Kidney glomerular epithelial cell (primary cell): ENCODE measurements around the gene KPNA5.
"Not testable (repeated sequence)": the region's sequence is repeated elsewhere in the genome, so short reads cannot be mapped to it uniquely, and the experiment has no call there.

ENCODE experiments used
- DNase-seq: peaks from one replicate; lab custom pipeline; 2025; lab: John Stamatoyannopoulos, UW

KPNA5 gene

DNA sequence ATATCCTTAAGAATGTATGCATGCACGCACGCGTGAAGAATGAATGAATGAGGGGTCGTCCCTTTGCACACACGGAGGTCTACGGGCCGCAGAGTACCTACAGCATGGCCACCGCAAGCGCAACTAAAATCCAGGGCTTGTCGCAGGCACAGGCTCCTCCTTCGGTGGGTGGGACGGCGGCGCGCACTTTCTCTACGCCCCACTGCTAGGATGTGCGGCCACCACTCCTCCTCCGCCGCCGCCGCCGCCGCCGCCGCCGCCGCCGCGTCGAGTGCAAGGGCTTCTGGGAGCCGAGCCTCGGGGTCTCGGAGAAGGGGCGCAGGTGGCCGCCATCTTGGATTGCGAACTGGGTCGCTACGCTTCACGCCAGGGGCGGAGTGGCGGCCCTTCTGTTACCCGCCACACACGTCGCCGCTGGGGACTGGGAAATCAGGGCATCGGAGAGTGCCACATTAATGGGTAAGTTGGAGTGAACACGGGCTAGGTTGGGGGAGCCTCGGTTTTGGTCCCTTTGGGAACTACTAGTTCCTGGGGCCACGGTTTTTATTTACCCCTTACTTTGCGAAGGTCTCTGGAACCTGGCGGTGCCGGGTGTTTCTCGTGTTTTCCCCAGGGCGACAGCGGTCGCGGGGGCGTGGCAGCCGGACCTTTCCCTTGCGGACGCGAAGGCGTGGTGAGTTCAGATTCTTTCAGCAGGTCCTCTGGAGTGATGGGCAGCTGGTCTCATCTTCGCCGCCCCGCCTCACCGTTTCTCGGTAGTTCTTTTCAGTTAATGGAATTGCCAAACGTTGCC, at the start of gene KPNA5:
KPNA5 (plus strand) TSS at position 332 of the 793 bp plus-strand sequence; CDS start at position 456, 124 bp downstream.
- peak; percentile 85 for DNase-seq

DNA sequence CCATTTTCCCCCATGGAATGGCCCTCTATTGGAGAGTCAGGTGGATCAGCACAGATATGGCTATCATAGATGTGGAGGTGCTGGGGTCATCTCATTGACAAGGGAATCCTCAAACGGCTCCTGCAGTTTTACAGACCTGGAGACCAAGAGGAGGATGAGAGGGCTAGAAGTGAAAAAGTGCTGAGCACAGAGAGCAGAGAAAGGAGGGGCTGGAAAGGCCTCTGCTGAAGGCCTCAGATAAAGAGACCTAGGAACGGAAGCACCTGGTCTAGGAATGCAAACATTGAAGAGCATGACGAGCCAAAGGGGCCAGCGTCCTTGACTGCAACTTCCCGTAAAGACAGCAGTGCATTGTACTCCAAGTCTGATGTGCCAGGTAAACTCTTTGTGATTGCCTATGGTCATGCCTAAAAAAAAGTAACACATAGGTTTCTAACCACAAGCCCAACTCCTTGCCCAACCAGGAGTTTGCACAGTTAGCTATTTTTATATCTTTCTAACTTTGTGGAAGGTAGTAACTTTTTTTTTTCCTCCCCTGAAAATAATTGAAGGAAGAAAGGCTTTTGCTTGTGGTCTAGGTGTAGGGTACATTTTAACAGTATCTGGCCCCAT, 49.5 kb upstream of the KPNA5 start:
- DNase-seq, result no peak

DNA sequence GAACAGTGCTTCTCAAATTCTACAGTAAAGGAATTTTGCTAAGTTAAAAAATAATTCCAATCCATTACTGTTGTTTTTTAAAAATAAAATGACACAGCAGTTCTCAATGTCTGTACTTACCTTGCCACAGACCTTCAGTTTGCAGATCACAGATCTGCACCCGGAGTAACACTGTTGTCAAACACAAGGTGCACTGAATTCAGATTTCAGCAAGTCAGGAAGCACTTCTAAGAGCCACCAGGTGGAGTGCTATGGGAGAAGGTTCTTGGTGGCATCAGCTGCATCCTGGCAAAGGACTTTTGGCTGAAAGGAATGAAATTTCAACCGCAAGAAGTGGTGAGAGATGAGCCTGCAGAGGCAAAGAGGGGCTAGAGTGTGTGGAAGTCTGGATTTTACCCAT, 47.3 kb upstream of the KPNA5 start:
- no peak for DNase-seq

DNA sequence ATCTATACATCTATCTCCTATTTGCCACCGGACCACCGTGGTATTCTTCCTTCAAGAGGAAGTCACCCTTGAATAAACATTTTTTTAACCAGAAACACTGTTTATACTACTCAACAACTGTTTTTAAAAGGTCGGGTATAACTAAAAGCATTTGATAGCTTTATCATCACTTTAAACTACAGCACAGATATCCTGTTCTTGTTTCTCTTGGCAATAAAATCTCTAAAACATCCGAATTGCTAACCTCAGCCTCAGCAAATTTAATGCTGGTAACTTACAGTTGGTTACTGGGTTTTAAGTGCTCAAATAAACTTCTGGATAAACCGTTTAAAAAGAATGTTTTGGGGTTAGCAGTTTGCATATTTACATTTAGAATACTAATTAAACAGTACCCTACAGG, 32.9 kb upstream of the KPNA5 start:
- DNase-seq, result no peak

DNA sequence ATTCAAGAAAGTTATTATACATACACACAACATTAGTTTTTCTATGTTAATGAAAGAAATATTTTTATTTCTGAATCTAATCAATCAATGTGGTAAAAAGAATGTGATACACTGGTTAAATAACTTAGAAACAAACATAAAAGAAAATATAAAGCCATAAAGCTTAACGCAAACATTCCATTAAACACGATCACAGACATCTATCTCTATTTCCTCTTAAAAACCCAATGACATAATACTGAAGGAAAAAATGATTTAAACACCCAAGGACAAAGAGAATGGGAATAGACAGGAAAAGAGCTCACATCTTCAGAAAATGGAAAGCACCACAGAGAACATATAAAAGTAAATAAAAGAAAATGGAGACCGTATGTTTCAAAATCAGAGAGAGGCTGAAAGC, 31.9 kb upstream of the KPNA5 start:
- DNase-seq, result no peak

DNA sequence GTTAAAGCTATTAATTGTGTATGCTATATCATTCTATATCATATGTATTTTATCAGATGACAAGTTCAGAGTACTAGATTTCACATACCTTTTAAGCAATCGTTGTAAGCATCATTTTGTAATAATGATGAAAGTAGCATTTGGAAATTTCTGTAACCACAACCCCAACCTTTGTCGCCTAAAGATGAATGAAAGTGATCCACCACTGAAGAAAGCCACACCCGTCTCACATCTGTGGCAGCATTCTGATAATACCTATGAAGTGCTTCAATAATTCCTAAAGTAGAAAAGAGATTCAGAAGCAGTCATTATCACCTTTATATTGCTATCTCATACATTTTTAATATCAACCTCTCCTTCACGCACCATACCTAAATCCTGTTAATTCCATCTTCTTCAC, 29.1 kb upstream of the KPNA5 start:
- DNase-seq, result no peak

DNA sequence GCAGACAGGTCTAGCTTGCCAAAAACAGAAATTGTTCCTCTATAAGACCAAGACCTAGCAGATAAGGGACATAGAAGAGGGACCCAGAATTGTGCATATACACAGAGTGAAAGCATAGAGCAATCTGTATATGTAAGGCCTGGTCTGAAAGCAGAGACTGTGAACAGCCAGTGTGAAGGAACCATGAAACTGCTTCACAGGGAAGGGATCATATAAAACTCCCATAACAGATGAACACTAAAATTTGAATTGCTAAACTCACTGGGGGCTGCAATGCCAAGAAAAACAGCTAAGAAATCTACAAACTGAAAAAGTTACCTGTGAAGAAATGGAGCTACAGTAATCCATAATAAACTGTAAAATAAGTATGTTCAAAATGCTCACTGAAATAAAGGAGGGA, 19.4 kb upstream of the KPNA5 start:
- no peak for DNase-seq

DNA sequence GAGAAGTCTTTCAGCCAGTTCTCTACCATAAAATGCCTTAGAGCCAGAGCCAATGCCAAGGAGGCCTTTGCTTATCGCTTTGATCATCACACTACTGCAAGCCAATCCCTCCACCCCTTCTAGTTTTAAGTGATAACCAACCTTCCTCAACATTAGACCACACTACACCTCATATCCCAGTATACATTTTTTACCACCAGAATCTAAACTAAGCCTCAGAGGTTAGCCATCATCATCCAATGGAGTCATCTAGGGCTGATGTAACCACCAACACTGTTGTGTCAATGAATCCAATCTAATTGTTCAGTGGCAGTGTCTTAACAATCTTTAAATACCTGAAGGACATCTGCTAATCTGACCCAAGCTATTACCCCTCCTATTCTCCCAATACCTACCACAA, 18.8 kb upstream of the KPNA5 start:
- DNase-seq, result no peak

DNA sequence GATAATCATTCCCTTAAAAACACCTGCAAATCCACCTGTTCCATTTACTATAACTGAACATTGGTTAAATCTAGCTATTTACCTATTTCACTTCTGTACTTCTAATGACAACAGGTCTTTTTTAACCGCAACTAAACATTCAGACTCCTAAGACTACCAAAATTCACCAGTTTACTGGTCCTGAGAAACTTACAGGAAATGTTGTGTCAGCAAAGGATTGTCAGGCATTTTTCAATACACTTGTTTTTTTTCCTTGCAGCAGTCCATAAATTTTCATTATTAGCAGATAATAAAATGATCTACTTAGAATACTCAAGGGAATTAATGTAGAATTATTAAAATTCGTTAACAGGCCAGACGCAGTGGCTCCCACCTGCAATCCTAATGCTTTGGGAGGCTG, 17.7 kb upstream of the KPNA5 start:
- no peak for DNase-seq

DNA sequence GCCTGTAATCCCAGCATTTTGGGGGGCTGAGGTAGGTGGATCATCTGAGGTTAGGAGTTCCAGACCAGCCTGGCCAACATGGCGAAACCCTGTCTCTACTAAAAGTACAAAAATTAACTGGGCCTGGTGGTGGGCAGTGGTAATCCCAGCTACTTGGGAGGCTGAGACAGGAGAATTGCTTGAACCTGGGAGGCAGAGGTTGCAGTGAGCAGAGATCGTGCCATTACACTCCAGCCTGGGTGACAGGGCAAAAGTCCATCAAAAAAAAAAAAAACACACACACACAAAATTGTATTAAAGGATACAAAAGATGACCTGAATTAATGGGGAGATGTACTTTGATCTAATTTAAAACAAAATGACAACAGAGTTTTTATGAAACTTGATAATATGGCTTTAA, 16.8 kb upstream of the KPNA5 start:
- not testable (repeated sequence) for DNase-seq

DNA sequence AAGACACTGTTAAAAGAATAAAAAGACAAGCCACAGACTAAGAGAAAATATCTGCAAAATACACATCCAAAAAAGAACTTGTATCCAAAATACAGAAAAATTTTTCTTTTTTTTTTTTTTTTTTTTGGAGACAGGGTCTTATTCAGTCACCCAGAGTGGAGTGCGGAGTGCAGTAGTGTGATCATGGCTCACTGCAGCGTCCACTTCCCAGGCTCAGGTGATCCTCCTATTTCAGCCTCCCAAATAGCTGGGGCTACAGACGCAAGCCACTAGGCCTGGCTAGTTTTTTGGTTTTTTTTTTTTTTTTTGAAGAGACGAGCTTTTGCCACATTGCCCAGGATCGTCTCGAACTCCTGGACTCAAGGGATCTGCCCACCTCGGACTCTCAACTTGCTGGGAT, 15.5 kb upstream of the KPNA5 start:
- DNase-seq, result no peak

DNA sequence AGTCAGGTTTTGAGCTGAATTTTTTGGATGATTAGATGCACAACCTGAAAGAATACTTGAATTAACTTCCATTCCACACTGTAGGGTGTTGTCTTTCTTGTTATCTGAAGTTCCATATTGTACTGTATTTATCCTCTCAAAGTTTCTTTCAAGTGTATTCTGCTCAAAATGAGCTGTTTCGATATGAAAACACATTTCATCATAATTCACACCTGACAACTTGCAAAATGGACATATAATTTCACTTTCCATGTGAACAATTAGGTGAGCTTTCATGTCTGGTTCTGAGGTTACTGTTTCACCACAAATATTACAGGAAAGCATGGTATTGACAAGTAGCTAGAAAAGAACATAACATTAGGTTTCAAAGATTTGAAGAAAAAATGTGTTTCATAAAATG, 14.1 kb upstream of the KPNA5 start:
- DNase-seq, result no peak

DNA sequence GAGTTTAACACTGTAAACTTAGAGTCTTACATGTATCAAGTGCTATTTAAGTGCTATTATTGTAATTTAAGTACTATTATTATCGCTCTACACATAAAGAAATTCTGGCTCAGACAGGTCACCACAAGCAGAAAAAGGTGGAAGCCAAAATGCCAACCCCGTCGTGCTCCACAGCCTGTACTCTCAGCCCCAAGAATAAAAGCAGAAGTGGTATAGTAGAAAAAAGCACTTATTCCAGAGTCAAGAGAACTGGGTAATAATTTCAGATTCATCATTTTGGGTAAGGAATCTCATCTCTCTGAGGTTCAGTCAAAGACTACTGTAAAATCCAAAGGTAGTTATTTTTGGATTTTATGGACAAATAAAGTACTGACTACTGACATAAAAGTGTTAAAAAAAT, 13.4 kb upstream of the KPNA5 start:
- no peak for DNase-seq

DNA sequence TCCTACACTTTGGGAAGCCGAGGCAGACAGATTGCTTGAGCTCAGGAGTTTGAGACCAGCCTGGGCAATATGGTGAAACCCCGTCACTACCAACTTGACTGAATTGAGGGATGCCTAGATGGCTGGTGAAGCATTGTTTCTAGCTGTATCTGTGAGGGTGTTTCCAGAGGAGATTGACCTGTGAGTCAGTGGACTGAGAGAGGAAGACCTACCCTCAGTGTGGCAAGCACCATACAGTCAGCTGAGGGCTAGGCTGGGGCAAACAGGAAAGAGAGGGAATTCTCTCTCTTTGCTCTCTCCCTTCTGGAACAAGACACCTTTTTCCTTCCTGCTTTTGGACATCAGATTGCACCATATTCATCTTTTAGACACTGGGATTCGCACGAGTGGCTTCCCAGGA, 8.7 kb upstream of the KPNA5 start:
- no peak for DNase-seq

DNA sequence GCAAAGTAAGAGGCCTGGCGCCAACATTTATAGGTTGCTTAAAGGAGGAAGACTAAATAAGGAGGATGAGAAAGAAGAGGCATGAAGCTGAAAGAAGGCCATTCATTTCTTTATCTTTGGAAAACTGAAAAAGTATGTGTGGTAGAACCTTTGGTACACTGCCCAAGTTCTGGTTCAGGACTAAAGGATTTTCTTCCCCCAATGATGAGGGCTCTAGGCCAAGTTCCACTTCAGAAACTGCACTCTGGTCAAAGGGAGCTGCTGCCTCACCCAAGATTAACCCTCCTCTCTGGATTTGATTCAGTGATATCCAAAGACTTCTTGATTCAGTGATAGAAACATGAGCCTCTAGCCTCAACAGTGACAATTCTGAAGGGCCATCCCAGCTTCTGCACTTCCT, 5.0 kb upstream of the KPNA5 start:
- DNase-seq, result no peak

DNA sequence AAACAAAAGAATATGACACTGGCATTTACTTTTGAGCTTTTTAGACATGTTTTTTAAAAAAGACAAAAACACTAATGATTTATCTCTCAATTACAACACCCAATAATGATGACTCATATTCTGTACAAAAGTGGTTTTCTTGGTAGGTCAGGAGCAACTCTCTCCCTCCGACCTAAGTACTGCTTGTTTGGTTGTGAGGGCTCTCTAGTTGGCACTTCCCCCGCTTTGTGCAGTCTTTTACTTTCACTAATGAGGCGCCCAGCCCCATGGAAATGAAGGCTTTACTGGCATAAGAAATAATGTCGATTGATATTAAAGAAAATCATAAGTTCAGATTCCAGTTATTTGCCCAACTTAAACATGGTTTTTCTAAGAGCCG, 1.3 kb downstream of the KPNA5 start:
- peak; percentile 23 for DNase-seq

DNA sequence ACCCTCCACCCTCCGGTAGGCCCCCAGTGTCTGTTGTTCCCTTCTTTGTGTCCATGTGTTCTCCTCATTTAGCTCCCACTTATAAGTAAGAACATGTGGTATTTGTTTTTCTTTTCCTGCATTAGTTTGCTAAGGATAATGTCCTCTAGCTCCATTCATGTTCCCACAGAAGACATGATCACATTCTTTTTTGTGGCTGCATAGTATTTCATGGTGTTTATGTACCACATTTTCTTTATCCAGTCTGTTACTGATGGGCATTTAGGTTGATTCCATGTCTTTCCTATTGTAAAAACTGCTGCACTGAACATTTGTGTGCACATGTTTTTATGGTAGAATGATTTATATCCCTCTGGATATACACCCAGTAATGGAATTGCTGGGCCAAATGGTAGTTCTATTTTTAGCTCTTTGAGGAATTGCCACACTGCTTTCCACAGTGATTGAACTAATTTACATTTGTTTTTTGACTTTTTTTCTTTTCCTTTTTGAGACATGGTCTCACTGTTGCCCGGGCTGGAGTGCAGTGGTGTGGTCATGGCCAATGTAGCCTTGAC, 4.5 kb downstream of the KPNA5 start:
- no peak for DNase-seq

DNA sequence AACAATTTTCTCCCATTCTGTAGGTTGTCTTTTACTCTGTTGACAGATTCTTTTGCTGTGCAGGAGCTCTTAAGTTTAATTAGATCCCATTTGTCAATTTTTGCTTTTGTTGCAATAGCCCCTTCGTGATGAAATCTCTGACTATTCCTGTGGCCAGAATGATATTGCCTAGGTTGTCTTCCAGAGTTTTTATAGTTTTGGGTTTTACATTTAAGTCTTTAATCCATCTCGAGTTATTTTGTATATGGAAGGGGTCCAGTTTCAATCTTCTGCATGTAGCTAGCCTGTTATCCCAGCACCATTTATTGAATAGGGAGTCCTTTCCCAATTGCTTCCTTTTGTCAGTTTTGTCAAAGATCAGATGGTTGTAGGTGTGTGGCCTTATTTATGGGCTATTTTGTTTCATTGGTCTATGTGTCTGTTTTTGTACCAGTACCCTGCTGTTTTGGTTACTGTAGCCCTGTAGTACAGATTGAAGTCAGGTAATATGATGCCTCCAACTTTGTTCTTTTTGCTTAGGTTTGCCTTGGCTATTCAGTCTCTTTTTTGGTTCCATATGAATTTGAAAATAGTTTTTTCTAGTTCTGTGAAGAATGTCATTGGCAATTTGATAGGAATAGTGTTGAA, 5.6 kb downstream of the KPNA5 start:
- not testable (repeated sequence) for DNase-seq

DNA sequence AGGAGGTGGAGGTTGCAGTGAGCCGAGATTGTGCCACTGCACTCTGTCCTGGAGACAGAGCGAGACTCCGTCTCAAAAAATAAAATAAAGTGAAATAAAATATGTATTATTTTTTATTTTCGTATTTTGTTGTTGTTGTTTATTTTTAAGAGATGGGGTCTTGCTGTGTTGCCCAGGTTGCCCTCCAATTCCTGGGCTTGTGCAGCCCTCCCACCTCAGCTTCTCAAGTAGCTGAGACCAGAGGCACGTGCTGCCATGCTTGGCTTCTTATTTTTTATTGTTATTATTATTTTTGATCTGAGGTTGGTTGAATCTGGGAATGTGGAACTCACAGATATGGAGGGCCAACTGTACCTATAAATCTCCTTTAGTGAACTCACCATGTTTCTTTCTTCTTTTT, 10.1 kb downstream of the KPNA5 start:
- no peak for DNase-seq

DNA sequence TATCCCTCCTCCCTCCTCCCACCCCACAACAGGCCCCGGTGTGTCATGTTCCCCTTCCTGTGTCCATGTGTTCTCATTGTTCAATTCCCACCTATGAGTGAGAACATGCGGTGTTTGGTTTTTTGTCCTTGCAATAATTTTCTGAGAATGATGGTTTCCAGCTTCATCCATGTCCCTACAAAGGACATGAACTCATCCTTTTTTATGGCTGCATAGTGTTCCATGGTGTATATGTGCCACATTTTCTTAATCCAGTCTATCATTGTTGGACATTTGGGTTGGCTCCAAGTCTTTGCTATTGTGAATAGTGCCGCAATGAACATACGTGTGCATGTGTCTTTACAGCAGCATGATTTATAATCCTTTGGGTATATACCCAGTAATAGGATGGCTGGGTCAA, 11.9 kb downstream of the KPNA5 start:
- not testable (repeated sequence) for DNase-seq

DNA sequence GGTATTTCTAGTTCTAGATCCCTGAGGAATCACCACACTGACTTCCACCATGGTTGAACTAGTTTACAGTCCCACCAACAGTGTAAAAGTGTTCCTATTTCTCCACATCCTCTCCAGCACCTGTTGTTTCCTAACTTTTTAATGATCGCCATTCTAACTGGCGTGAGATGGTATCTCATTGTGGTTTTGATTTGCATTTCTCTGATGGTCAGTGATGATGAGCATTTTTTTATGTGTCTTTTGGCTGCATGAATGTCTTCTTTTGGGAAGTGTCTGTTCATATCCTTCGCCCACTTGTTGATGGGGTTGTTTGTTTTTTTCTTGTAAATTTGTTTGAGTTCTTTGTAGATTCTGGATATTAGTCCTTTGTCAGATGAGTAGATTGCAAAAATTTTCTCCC, 12.3 kb downstream of the KPNA5 start:
- DNase-seq, result not testable (repeated sequence)

DNA sequence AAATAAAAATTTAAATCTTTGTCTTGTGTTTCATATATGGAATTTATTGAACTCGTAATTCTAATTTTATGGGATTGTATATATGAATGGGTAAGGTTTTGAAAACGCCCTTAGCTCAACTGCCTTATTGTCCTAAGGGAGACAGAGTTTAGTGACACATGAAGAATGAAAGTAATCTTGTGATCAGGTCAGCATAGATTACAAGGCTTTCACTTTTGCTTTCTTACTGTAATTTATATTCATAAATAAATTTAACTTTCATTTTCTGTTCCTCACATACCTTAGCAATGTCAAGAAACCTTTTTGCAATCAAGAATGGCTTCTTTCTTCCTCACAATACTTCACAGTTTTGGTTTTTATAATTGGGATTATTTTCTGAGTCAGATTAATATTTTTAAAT, 14.4 kb downstream of the KPNA5 start:
- DNase-seq, result no peak

DNA sequence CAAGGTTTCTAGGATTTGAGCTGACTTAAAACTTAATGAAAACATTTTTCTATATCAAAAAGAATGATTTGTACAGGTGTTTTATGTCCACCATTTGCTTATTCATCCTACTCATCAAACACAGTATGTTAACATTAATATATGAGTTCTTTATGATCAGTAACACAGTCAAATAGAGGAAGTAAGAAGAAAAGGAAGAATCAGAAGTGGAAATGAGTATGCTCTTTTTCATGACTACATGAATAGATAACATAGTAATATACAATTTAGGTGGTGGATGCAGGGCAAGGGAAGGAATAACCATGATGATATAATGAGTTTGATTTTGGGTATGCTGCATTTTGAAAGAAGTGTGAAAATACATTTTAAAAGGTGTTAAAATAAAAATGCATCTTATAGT, 16.5 kb downstream of the KPNA5 start:
- DNase-seq, result no peak
